Thyroid gland (tissue), 4 donors: ENCODE measurements around the gene PATZ1. TPM values are rescaled to one million over a fixed set of nuclear protein-coding genes. Genes with fewer than 3 reads are reported as not detected.
A peak's percentile ranks its signal among the peaks of the same experiment; 100 is the strongest.

Experiments
- DNase-seq, 2 donors: peaks; one replicate each; pipeline ENCODE4 v3.0.0-alpha.2; 2019
- H3K27ac ChIP-seq, 3 donors: fragments of 200-600 bp; sonication (generic); 1 replicate in 2 of 3; 2 replicates in 1 of 3; pipeline ENCODE4 v1.5.1; 2016 to 2019; ENCODE audit warnings: mild to moderate bottlenecking in 1 of 3, moderate library complexity in 1 of 3
- H3K27me3 ChIP-seq: fragments of 200-600 bp; sonication (generic); one replicate; pipeline ENCODE4 v1.5.1; 2019
- H3K36me3 ChIP-seq, 2 donors: fragments of 200-600 bp; sonication (generic); one replicate each; pipeline ENCODE4 v1.5.1; 2016 to 2019
- H3K4me1 ChIP-seq, 2 donors: fragments of 200-600 bp; sonication (generic); one replicate each; pipeline ENCODE4 v1.5.1; 2017 to 2019
- H3K4me3 ChIP-seq, 3 donors: fragments of 200-600 bp; sonication (generic); replicated peaks in 1 of 3; 1 replicate in 2 of 3; 2 replicates in 1 of 3; pipeline ENCODE4 v1.5.1; 2016; ENCODE audit warnings: mild to moderate bottlenecking in 1 of 3
- H3K9me3 ChIP-seq: fragments of 200-600 bp; sonication (generic); one replicate; pipeline ENCODE4 v1.5.1; 2017
- POLR2A ChIP-seq, 2 donors: fragments of 450-650 bp; IDR thresholded peaks; one replicate each; pipeline ENCODE4 v1.6.1; 2017; ENCODE audit warnings: antibody characterized with exemption in 2 of 2, mild to moderate bottlenecking in 2 of 2, moderate library complexity in 1 of 2
- WGBS, 2 donors: methylation state at CpG; one replicate each; pipeline ENCODE4 v1.1.5; 2017; 5-methylcytosine and 5-hydroxymethylcytosine counted together
- intact Hi-C: fragments of 100-400 bp; cut with DNase I; formaldehyde crosslinking; loops from one replicate; pipeline ENCODE4 v1.15.1; 2023
- small RNA-seq: library from RNA; depleted of rRNA; stranded (forward); fragments of <200 nt; gene quantifications from one replicate; pipeline ENCODE3, GENCODE V24; 2016
- total RNA-seq, 4 donors: library from RNA; depleted of rRNA; stranded (reverse); fragments of >200 nt; gene quantifications; one replicate each; pipeline ENCODE4 v1.2.3, GENCODE V29; 2016
- TF ChIP-seq, protein P1 (sequence below), 6 experiments: fragments of 200-600 bp in 3 of 6; fragments of 450-650 bp in 3 of 6; sonication (generic) in 3 of 6; IDR thresholded peaks; one replicate each; pipeline ENCODE4 v1.5.1; 2016 to 2019; ENCODE audit warnings: antibody characterized with exemption in 6 of 6, mild to moderate bottlenecking in 2 of 6, inconsistent platforms in 1 of 6, moderate library complexity in 1 of 6

PATZ1 gene
- total RNA-seq, 4 donors from 2014 or later, result 33.6 to 54.7 (median 46.1) TPM

- intact Hi-C loops, result no loop called here
Measured at GRCh38 chr22:31278626-31279326, 67.4 kb downstream of the PATZ1 start.

DNA sequence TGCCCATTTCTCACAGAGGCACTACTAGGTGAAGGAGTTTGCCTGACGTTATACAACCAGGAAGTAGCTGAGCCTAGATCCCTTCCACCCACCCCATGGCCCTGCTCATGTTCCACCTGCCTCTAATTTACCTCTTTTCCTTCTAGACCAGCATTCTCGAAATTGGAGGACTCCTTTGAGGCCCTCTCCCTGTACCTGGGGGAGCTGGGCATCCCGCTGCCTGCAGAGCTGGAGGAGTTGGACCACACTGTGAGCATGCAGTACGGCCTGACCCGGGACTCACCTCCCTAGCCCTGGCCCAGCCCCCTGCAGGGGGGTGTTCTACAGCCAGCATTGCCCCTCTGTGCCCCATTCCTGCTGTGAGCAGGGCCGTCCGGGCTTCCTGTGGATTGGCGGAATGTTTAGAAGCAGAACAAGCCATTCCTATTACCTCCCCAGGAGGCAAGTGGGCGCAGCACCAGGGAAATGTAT is 68.0 kb downstream of the PATZ1 start:
- no peaks in the 10 kb centered on the region for H3K27me3 ChIP-seq
- TF ChIP-seq, protein P1, sequence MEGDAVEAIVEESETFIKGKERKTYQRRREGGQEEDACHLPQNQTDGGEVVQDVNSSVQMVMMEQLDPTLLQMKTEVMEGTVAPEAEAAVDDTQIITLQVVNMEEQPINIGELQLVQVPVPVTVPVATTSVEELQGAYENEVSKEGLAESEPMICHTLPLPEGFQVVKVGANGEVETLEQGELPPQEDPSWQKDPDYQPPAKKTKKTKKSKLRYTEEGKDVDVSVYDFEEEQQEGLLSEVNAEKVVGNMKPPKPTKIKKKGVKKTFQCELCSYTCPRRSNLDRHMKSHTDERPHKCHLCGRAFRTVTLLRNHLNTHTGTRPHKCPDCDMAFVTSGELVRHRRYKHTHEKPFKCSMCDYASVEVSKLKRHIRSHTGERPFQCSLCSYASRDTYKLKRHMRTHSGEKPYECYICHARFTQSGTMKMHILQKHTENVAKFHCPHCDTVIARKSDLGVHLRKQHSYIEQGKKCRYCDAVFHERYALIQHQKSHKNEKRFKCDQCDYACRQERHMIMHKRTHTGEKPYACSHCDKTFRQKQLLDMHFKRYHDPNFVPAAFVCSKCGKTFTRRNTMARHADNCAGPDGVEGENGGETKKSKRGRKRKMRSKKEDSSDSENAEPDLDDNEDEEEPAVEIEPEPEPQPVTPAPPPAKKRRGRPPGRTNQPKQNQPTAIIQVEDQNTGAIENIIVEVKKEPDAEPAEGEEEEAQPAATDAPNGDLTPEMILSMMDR (IDR thresholded peaks at IDR 0.05), result no peak
- no peak for TF ChIP-seq POLR2A (IDR thresholded peaks at IDR 0.05)
- intact Hi-C loops, result no loop called here
- H3K27ac ChIP-seq, result peak overlapping the region in 2 of 3 donors; percentile 13 to 27
- H3K9me3 ChIP-seq, result no peaks in the 10 kb centered on the region
- no peak for DNase-seq
- H3K4me1 ChIP-seq, result peaks cover 14 to 16% of the 10 kb centered on the region in 2 donors
- H3K4me3 ChIP-seq, result no peak overlapping the region
- WGBS, 2 donors, result 82 to 88% methylated on average over 6 to 9 of the region's 9 CpGs
- H3K36me3 ChIP-seq, result peaks cover 37 to 54% of the 10 kb centered on the region in 2 donors

More at GRCh38 chr22:31278626-31279326, 67.4 kb downstream of the PATZ1 start:
- 81 to 87% methylated on average over 6 of the region's 6 CpGs for WGBS, 2 donors
- TF ChIP-seq, protein P1 (IDR thresholded peaks at IDR 0.05), result no peak
- TF ChIP-seq POLR2A (IDR thresholded peaks at IDR 0.05), result no peak
- DNase-seq, result no peak
- peaks cover 39 to 53% of the 10 kb centered on the region in 2 donors for H3K36me3 ChIP-seq
- H3K4me3 ChIP-seq, result no peak overlapping the region
- H3K9me3 ChIP-seq, result no peaks in the 10 kb centered on the region
- no peaks in the 10 kb centered on the region for H3K27me3 ChIP-seq
- peaks cover 8 to 10% of the 10 kb centered on the region in 2 donors for H3K4me1 ChIP-seq
- H3K27ac ChIP-seq, result peak overlapping the region in 2 of 3 donors; percentile 13 to 27

DNA sequence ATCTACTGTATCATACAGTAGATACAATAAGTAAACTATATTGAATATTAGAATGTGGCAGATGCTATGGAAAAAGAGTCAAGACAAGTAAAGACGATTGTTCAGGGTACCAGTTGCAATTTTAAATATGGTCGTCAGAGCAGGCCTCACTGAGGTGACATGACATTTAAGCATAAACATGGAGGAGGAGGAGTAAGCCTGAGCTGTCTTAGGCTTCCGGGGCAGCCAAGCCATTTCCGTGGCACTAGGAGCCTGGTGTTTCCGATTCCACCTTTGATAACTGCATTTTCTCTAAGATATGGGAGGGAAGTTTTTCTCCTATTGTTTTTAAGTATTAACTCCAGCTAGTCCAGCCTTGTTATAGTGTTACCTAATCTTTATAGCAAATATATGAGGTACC is 68.4 kb downstream of the PATZ1 start:
- TF ChIP-seq, protein P1 (IDR thresholded peaks at IDR 0.05), result no peak
- no peak for TF ChIP-seq POLR2A (IDR thresholded peaks at IDR 0.05)
- intact Hi-C loops, result no loop called here
- no peaks in the 10 kb centered on the region for H3K27me3 ChIP-seq
- no peak for DNase-seq
- WGBS, 2 donors, result 91 to 95% methylated on average over 5 of the region's 5 CpGs
- peaks cover 35 to 49% of the 10 kb centered on the region in 2 donors for H3K36me3 ChIP-seq
- H3K9me3 ChIP-seq, result no peaks in the 10 kb centered on the region
- peaks cover 18 to 20% of the 10 kb centered on the region in 2 donors for H3K4me1 ChIP-seq
- peak overlapping the region in 1 of 3 donors; percentile 27 for H3K27ac ChIP-seq
- H3K4me3 ChIP-seq, result no peak overlapping the region

DNA sequence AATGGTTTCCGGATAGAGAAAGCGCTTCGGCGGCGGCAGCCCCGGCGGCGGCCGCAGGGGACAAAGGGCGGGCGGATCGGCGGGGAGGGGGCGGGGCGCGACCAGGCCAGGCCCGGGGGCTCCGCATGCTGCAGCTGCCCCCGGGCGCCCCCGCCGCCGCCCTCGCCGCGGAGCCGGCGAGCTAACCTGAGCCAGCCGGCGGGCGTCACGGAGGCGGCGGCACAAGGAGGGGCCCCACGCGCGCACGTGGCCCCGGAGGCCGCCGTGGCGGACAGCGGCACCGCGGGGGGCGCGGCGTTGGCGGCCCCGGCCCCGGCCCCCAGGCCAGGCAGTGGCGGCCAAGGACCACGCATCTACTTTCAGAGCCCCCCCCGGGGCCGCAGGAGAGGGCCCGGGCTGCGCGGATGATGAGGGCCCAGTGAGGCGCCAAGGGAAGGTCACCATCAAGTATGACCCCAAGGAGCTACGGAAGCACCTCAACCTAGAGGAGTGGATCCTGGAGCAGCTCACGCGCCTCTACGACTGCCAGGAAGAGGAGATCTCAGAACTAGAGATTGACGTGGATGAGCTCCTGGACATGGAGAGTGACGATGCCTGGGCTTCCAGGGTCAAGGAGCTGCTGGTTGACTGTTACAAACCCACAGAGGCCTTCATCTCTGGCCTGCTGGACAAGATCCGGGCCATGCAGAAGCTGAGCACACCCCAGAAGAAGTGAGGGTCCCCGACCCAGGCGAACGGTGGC is 69.5 kb downstream of the PATZ1 start:
- intact Hi-C loops, result no loop called here
- no peak for DNase-seq
- Histone ChIP-seq H3K27me3 (no peaks in the 10 kb centered on the region), H3K27ac (no peak overlapping the region), H3K9me3 (no peaks in the 10 kb centered on the region), H3K4me1 (peaks cover 27 to 32% of the 10 kb centered on the region in 2 donors), H3K36me3 (peaks cover 27 to 40% of the 10 kb centered on the region in 2 donors), H3K4me3 (no peak overlapping the region)
- 93 to 96% methylated on average over 17 to 49 of the region's 69 CpGs for WGBS, 2 donors
- TF ChIP-seq POLR2A (IDR thresholded peaks at IDR 0.05), result no peak
- TF ChIP-seq, protein P1 (IDR thresholded peaks at IDR 0.05), result no peak

Small RNAs within 50 kb of the gene (small RNA-seq; reads per million reads assigned to genes)
- not detected for gene RNA5SP496
- gene RNU6-338P, result not detected

Other genes starting within 250 kb of the PATZ1 start
- 100 to 1,000 TPM; 208 to 501 (median 314) TPM for gene SELENOM, start 238.8 kb downstream of the PATZ1 start, total RNA-seq
- 100 to 1,000 TPM; 180 to 665 (median 442) TPM for gene INPP5J, start 223.4 kb downstream of the PATZ1 start, total RNA-seq
- gene PLA2G3, start 205.8 kb downstream of the PATZ1 start, total RNA-seq, result 1 to 10 TPM in 1 of 4 donors, under 1 TPM in 2, not detected in 1; 0.22 to 1.9 (median 0.83) TPM
- gene RNF185, start 186.2 kb downstream of the PATZ1 start, total RNA-seq, result 10 to 100 TPM; 56.0 to 63.1 (median 58.1) TPM
- gene LIMK2, start 134.0 kb downstream of the PATZ1 start, total RNA-seq, result 100 to 1,000 TPM in 2 of 4 donors, 10 to 100 TPM in 2; 85.0 to 123 (median 99.4) TPM
- gene PIK3IP1, start 53.9 kb downstream of the PATZ1 start, total RNA-seq, result 10 to 100 TPM; 39.8 to 88.4 (median 48.1) TPM
- gene DRG1, start 53.3 kb upstream of the PATZ1 start, total RNA-seq, result 10 to 100 TPM; 57.7 to 67.6 (median 66.3) TPM
- gene EIF4ENIF1, start 143.5 kb upstream of the PATZ1 start, total RNA-seq, result 10 to 100 TPM; 15.7 to 21.2 (median 19.2) TPM
- gene SFI1, start 150.2 kb upstream of the PATZ1 start, total RNA-seq, result 10 to 100 TPM; 31.1 to 57.6 (median 43.1) TPM